GM21576 (cell line): Measurements from ENCODE around the gene KIF18B.

ENCODE experiments used
- ATAC-seq: cut with Tn5 transposase; IDR thresholded peaks from one replicate; pipeline ENCODE4 v1.9.1; 2021; ENCODE audit warnings: mild to moderate bottlenecking, moderate library complexity; ENCODE audit not compliant: unreplicated experiment

The KIF18B gene

GRCh38 chr17:44947461-44948314 is at the start of gene KIF18B:
KIF18B (minus strand) TSS chr17:44947773; CDS start chr17:44936344, 11,429 bp downstream.
- peak; percentile 90 for ATAC-seq

GRCh38 chr17:44996304-44996703 is 48.7 kb upstream of the KIF18B start:
- no peak for ATAC-seq

GRCh38 chr17:44995436-44996001 is 47.9 kb upstream of the KIF18B start:
- no peak for ATAC-seq

GRCh38 chr17:44992242-44992939 is 44.8 kb upstream of the KIF18B start:
- ATAC-seq: no peak

- ATAC-seq: no peak
Measured at GRCh38 chr17:44990994-44991393, 43.4 kb upstream of the KIF18B start.

GRCh38 chr17:44989552-44990138 is 42.1 kb upstream of the KIF18B start:
- ATAC-seq: no peak

GRCh38 chr17:44988044-44988942 is 40.7 kb upstream of the KIF18B start:
- no peak for ATAC-seq

- ATAC-seq: no peak
Measured at GRCh38 chr17:44983563-44983962, 36.0 kb upstream of the KIF18B start.

- no peak for ATAC-seq
Measured at GRCh38 chr17:44982113-44982702, 34.6 kb upstream of the KIF18B start.

GRCh38 chr17:44981221-44981968 is 33.8 kb upstream of the KIF18B start:
- ATAC-seq: no peak

GRCh38 chr17:44979426-44979995 is 31.9 kb upstream of the KIF18B start:
- ATAC-seq: no peak

- no peak for ATAC-seq
Measured at GRCh38 chr17:44978807-44979206, 31.2 kb upstream of the KIF18B start.

- ATAC-seq: no peak
Measured at GRCh38 chr17:44977814-44978550, 30.4 kb upstream of the KIF18B start.

GRCh38 chr17:44977065-44977464 is 29.5 kb upstream of the KIF18B start:
- ATAC-seq: no peak

- ATAC-seq: no peak
Measured at GRCh38 chr17:44976206-44976605, 28.6 kb upstream of the KIF18B start.

GRCh38 chr17:44972953-44973352 is 25.4 kb upstream of the KIF18B start:
- ATAC-seq: no peak

GRCh38 chr17:44971776-44972483 is 24.4 kb upstream of the KIF18B start:
- ATAC-seq: no peak
